ENCODE data around the gene PRKCB.

PRKCB gene

GRCh38 chr16:24046442-24046841, 210.7 kb downstream of the PRKCB start:
- no peak overlapping the region for H3K9ac ChIP-seq
- no peaks in the 10 kb centered on the region for H3K27me3 ChIP-seq (ENCODE audit: insufficient read depth, low read depth)
- H2AFZ ChIP-seq (ENCODE audit: low read depth) = no peak overlapping the region
- H4K20me1 ChIP-seq (ENCODE audit: insufficient read depth) = no peaks in the 10 kb centered on the region
- H3K79me2 ChIP-seq (ENCODE audit: insufficient read depth, low read depth) = no peaks in the 10 kb centered on the region
- H3K27ac ChIP-seq = no peak overlapping the region
- H3K36me3 ChIP-seq (ENCODE audit: insufficient read depth) = no peaks in the 10 kb centered on the region
- no peak overlapping the region for H3K4me2 ChIP-seq
- no peak for TF ChIP-seq CTCF (conservative IDR thresholded peaks at IDR 0.05; ENCODE audit: low read depth, low read length)
- no peaks in the 10 kb centered on the region for H3K4me1 ChIP-seq (ENCODE audit: low read depth, poor library complexity, severe bottlenecking)
- no peak overlapping the region for H3K4me3 ChIP-seq (IDR thresholded peaks at IDR 0.05; ENCODE audit: insufficient read depth, low read depth, low read length)

- Histone ChIP-seq H3K4me3 (IDR thresholded peaks at IDR 0.05; ENCODE audit: insufficient read depth, low read depth, low read length) (no peak overlapping the region), H3K79me2 (ENCODE audit: insufficient read depth, low read depth) (no peaks in the 10 kb centered on the region), H4K20me1 (ENCODE audit: insufficient read depth) (no peaks in the 10 kb centered on the region), H2AFZ (ENCODE audit: low read depth) (no peak overlapping the region), H3K27me3 (ENCODE audit: insufficient read depth, low read depth) (no peaks in the 10 kb centered on the region), H3K4me1 (ENCODE audit: low read depth, poor library complexity, severe bottlenecking) (no peaks in the 10 kb centered on the region), H3K27ac (no peak overlapping the region), H3K36me3 (ENCODE audit: insufficient read depth) (no peaks in the 10 kb centered on the region), H3K4me2 (no peak overlapping the region), H3K9ac (no peak overlapping the region)
- no peak for TF ChIP-seq CTCF (conservative IDR thresholded peaks at IDR 0.05; ENCODE audit: low read depth, low read length)
These were observed 213.3 kb downstream of the PRKCB start for GRCh38 chr16:24049113-24049512.

GRCh38 chr16:24051125-24051524, 215.3 kb downstream of the PRKCB start:
- Histone ChIP-seq H4K20me1 (ENCODE audit: insufficient read depth) (no peaks in the 10 kb centered on the region), H3K9ac (no peak overlapping the region), H3K27me3 (ENCODE audit: insufficient read depth, low read depth) (no peaks in the 10 kb centered on the region), H3K4me2 (no peak overlapping the region), H3K27ac (no peak overlapping the region), H3K36me3 (ENCODE audit: insufficient read depth) (no peaks in the 10 kb centered on the region), H3K79me2 (ENCODE audit: insufficient read depth, low read depth) (no peaks in the 10 kb centered on the region), H3K4me1 (ENCODE audit: low read depth, poor library complexity, severe bottlenecking) (no peaks in the 10 kb centered on the region), H3K4me3 (IDR thresholded peaks at IDR 0.05; ENCODE audit: insufficient read depth, low read depth, low read length) (no peak overlapping the region), H2AFZ (ENCODE audit: low read depth) (no peak overlapping the region)
- no peak for TF ChIP-seq CTCF (conservative IDR thresholded peaks at IDR 0.05; ENCODE audit: low read depth, low read length)

GRCh38 chr16:24052329-24053098, 216.7 kb downstream of the PRKCB start:
- no peaks in the 10 kb centered on the region for H4K20me1 ChIP-seq (ENCODE audit: insufficient read depth)
- H3K27ac ChIP-seq = no peak overlapping the region
- no peak overlapping the region for H3K9ac ChIP-seq
- no peaks in the 10 kb centered on the region for H3K36me3 ChIP-seq (ENCODE audit: insufficient read depth)
- H3K79me2 ChIP-seq (ENCODE audit: insufficient read depth, low read depth) = no peaks in the 10 kb centered on the region
- H2AFZ ChIP-seq (ENCODE audit: low read depth) = no peak overlapping the region
- TF ChIP-seq CTCF (conservative IDR thresholded peaks at IDR 0.05; ENCODE audit: low read depth, low read length) = no peak
- H3K27me3 ChIP-seq (ENCODE audit: insufficient read depth, low read depth) = no peaks in the 10 kb centered on the region
- no peak overlapping the region for H3K4me2 ChIP-seq
- no peaks in the 10 kb centered on the region for H3K4me1 ChIP-seq (ENCODE audit: low read depth, poor library complexity, severe bottlenecking)
- H3K4me3 ChIP-seq (IDR thresholded peaks at IDR 0.05; ENCODE audit: insufficient read depth, low read depth, low read length) = no peak overlapping the region
